Neural crest cell (in vitro differentiated cells): Measurements from ENCODE around the gene PLN. TPM values are rescaled to one million over a fixed set of nuclear protein-coding genes. Genes with fewer than 3 reads are reported as not detected.
A peak's percentile ranks its signal among the peaks of the same experiment; 100 is the strongest.

ENCODE experiments used
- DNase-seq: peaks from one replicate; pipeline ENCODE4 v3.0.0; 2021; ENCODE audit warnings: low read depth, mixed read lengths, low spot score
- H3K27ac Mint-ChIP-seq: one replicate; pipeline ENCODE4 v1.8.0; 2021; ENCODE audit warnings: mild to moderate bottlenecking, mixed read lengths; ENCODE audit not compliant: unreplicated experiment
- H3K27me3 Mint-ChIP-seq: 2 replicates; pipeline ENCODE4 v1.8.0; 2021; ENCODE audit warnings: low read depth, mild to moderate bottlenecking, mixed read lengths
- H3K36me3 Mint-ChIP-seq: 2 replicates; pipeline ENCODE4 v1.8.0; 2021; ENCODE audit warnings: low read depth, mild to moderate bottlenecking, mixed read lengths
- H3K4me1 Mint-ChIP-seq: 2 replicates; pipeline ENCODE4 v1.8.0; 2021; ENCODE audit warnings: mixed read lengths
- H3K4me3 Mint-ChIP-seq: one replicate; pipeline ENCODE4 v1.8.0; 2021; ENCODE audit warnings: mild to moderate bottlenecking, mixed read lengths
- H3K9me3 Mint-ChIP-seq: 2 replicates; pipeline ENCODE4 v1.8.0; 2021; ENCODE audit warnings: mixed read lengths
- total RNA-seq: library from RNA; stranded (reverse); gene quantifications from 2 replicates; pipeline ENCODE4 v1.2.1, GENCODE V29; 2021
- TF ChIP-seq, protein P1 (sequence below): fragments of 200-600 bp; sonication (generic); conservative IDR thresholded peaks from 2 replicates; pipeline ENCODE4 v1.5.0; 2021; ENCODE audit warnings: antibody characterized with exemption, mild to moderate bottlenecking

Gene PLN
- total RNA-seq, 1 donor from 2014 or later: not detected

GRCh38 chr6:118567974-118568373, 19.9 kb downstream of the PLN start:
- H3K36me3 Mint-ChIP-seq: no peaks in the 10 kb centered on the region
- H3K4me1 Mint-ChIP-seq: no peaks in the 10 kb centered on the region
- H3K27ac Mint-ChIP-seq: no peak overlapping the region
- H3K9me3 Mint-ChIP-seq: no peaks in the 10 kb centered on the region
- no peaks in the 10 kb centered on the region for H3K27me3 Mint-ChIP-seq
- DNase-seq: no peak
- TF ChIP-seq, protein P1, sequence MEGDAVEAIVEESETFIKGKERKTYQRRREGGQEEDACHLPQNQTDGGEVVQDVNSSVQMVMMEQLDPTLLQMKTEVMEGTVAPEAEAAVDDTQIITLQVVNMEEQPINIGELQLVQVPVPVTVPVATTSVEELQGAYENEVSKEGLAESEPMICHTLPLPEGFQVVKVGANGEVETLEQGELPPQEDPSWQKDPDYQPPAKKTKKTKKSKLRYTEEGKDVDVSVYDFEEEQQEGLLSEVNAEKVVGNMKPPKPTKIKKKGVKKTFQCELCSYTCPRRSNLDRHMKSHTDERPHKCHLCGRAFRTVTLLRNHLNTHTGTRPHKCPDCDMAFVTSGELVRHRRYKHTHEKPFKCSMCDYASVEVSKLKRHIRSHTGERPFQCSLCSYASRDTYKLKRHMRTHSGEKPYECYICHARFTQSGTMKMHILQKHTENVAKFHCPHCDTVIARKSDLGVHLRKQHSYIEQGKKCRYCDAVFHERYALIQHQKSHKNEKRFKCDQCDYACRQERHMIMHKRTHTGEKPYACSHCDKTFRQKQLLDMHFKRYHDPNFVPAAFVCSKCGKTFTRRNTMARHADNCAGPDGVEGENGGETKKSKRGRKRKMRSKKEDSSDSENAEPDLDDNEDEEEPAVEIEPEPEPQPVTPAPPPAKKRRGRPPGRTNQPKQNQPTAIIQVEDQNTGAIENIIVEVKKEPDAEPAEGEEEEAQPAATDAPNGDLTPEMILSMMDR: no peak
- no peak overlapping the region for H3K4me3 Mint-ChIP-seq

DNA sequence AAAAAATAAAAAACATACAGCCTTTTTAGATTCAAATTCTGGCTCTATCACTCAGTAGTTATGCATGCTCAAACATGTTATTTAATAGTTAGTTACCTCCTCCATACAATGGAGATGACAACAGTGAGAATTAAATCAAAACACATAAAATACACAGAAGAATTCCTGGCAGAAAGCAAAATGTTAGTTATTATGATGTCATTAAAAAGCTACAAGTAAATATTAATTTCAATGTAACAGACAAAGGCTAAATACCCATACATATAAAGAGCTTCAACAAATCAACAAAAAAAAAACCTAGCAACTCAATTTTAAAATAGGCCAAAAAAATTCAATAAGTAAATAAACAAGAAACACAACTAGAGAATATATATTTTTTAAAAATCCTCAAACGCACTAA, 21.4 kb downstream of the PLN start:
- peaks cover 4% of the 10 kb centered on the region for H3K9me3 Mint-ChIP-seq
- no peaks in the 10 kb centered on the region for H3K27me3 Mint-ChIP-seq
- DNase-seq: no peak
- TF ChIP-seq, protein P1: no peak
- peaks cover 7% of the 10 kb centered on the region for H3K36me3 Mint-ChIP-seq
- H3K4me1 Mint-ChIP-seq: peaks cover 5% of the 10 kb centered on the region
- H3K4me3 Mint-ChIP-seq: no peak overlapping the region
- no peak overlapping the region for H3K27ac Mint-ChIP-seq

GRCh38 chr6:118571121-118571520, 23.0 kb downstream of the PLN start:
- Mint-ChIP-seq H3K36me3 (peaks cover 22% of the 10 kb centered on the region), H3K4me1 (peaks cover 5% of the 10 kb centered on the region), H3K9me3 (peaks cover 9% of the 10 kb centered on the region), H3K27me3 (no peaks in the 10 kb centered on the region), H3K4me3 (no peak overlapping the region), H3K27ac (no peak overlapping the region)
- TF ChIP-seq, protein P1: no peak
- DNase-seq: no peak

DNA sequence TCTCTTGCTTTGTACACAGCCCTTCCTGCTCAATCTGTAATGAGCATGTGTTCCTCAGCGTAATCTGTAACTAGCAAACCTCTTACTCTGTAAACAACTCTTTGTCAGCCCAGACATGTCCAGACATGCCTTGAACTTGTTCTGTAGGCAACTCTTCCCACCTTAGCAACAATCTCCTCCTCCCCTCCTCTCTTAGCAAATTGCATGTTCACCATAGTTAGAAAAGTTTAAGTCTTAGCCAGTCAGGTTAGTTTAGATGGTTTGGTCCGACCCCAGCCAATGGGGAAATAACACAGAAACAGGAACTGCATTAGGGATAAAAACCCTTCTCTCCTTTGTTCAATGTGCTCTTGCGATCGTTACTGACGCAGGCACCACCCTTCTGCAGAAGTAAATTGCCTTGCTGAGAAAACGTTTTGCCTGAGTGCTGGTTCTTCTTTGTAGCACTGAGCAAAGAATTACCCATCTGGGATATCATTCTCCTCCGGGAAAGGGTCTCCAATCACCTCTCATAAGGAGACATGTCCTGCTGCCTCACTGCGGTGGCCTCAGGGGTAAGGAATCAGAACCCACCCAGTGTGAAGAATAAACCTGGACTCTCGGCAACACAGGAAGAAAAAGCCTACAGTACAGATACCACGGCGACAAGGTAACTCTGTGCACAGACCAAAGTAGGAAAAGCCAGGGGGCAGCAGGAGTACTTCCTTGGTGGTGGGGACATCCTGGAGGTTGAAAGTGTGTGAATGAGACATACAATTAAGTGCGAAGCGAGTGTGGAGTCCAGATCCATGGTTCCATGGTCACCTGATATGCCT, 26.2 kb downstream of the PLN start:
- Mint-ChIP-seq H3K9me3 (peaks cover 11% of the 10 kb centered on the region), H3K27ac (peak overlapping the region; percentile 60), H3K27me3 (no peaks in the 10 kb centered on the region), H3K36me3 (peaks cover 41% of the 10 kb centered on the region), H3K4me3 (no peak overlapping the region), H3K4me1 (peaks cover 5% of the 10 kb centered on the region)
- TF ChIP-seq, protein P1: no peak
- DNase-seq: no peak

GRCh38 chr6:118577972-118578371, 29.9 kb downstream of the PLN start:
- H3K9me3 Mint-ChIP-seq: peaks cover 13% of the 10 kb centered on the region
- DNase-seq: no peak
- no peak overlapping the region for H3K4me3 Mint-ChIP-seq
- H3K27me3 Mint-ChIP-seq: no peaks in the 10 kb centered on the region
- no peak overlapping the region for H3K27ac Mint-ChIP-seq
- peaks cover 8% of the 10 kb centered on the region for H3K4me1 Mint-ChIP-seq
- TF ChIP-seq, protein P1: no peak
- peaks cover 43% of the 10 kb centered on the region for H3K36me3 Mint-ChIP-seq
